Measurements from ENCODE around the gene GHRH. TPM values are rescaled to one million over a fixed set of nuclear protein-coding genes. Genes with fewer than 3 reads are reported as not detected.

GHRH gene
- total and polyA plus RNA-seq, 2 of the 4 experiments (the other 2 are of a cell fraction), result not detected

DNA sequence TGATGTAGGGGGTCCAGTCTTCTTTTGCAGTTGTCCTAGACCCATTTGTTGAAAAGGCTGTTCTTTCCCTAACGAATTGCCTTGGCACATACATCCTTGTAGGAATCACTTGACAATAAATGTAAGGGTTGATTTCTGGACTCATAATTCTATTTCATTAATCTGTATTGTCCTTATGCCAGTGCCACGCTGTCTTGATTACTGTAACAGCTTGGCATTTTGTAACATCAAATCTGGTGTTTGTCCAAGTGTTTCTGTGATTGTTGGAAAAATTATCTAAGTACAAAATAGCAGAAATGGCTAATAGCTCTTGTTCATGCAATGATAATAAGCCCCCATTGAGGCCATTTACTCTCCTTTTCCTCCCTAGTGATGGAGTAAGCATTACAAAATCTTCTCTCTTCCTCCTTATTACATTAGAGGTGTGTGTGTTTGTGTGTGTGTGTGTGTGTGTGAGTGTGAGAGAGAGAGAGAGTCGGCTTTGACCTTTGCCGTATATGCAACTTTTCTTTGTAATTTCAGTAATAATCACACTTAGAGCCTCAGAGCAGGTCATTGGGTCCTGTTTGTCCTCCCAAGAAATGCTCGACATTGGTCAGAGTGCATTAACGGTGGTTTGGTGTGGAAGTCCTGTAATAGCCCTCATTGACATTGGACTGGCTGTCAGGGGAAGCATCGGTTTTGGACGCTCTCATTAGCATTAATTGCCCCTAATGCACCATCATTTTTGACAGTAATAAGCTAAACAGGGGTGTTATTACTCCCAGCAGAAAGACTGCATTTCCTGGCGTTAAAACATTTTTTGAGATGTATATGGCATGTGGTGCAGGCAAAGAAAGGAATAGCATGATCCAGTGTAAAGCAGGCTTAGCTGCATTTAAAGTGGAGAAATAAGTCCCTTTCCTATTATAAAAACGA is 41.6 kb downstream of the GHRH start:
- no peaks in the 10 kb centered on the region for H3K9me3 ChIP-seq (ENCODE audit: control insufficient read depth, insufficient read depth, low read length)
- H2BK5ac ChIP-seq (ENCODE audit: low read depth, low read length, poor library complexity, severe bottlenecking), result no peak overlapping the region
- H3K23ac ChIP-seq (ENCODE audit: low read depth, low read length), result no peak overlapping the region
- H4K91ac ChIP-seq (ENCODE audit: insufficient read depth, low read depth, low read length), result no peak overlapping the region
- H3K4me1 ChIP-seq (ENCODE audit: control insufficient read depth, insufficient read depth, low read length), result peaks cover 4% of the 10 kb centered on the region; the same call in 1 of the 2 replicates
- dilution Hi-C loops (cut with HindIII; ENCODE audit: low sequenced_read_pairs, unreplicated experiment), result no loop called here
- BruUV-seq (replicated peaks), result no TSS peak
- H4K8ac ChIP-seq (ENCODE audit: low read depth in 2 of 2, low read length in 2 of 2), result no peak overlapping the region
- no peak overlapping the region for H2BK120ac ChIP-seq (ENCODE audit: low read depth, low read length)
- 33% methylated on average over 1 of the region's 10 CpGs; no CpG with 5 or more reads in 1 of the 2 experiments for WGBS, 2 experiments (ENCODE audit: extremely low coverage in 2 of 2, insufficient read length in 1 of 2)
- no peaks in the 10 kb centered on the region for H3K27me3 ChIP-seq (ENCODE audit: control insufficient read depth, insufficient read depth, low read length)
- no peak overlapping the region for H2BK20ac ChIP-seq (ENCODE audit: low read depth, low read length)
- no peak overlapping the region for H2AK5ac ChIP-seq (ENCODE audit: low read depth, low read length)
- H3K18ac ChIP-seq (ENCODE audit: low read depth, low read length), result no peak overlapping the region
- no peak overlapping the region for H2AK9ac ChIP-seq (replicated peaks; ENCODE audit: low read depth, low read length, poor library complexity)
- H3K56ac ChIP-seq (ENCODE audit: extremely low read depth, insufficient read depth, low read length), result no peak overlapping the region
- H3K9me1 ChIP-seq (ENCODE audit: insufficient read depth, low read length), result 0 out of 2 replicates have a peak, but pooled peaks cover 2% of the 10 kb centered on the region
- H3K36me3 ChIP-seq (ENCODE audit: control insufficient read depth, insufficient read depth, low read length), result peaks cover 21% of the 10 kb centered on the region
- no peak overlapping the region for H3K14ac ChIP-seq (replicated peaks; ENCODE audit: low read depth, low read length)
- no peak overlapping the region for H3K4ac ChIP-seq (ENCODE audit: low read depth, low read length)
- no peaks in the 10 kb centered on the region for H4K20me1 ChIP-seq (ENCODE audit: insufficient read depth, low read length)
- peaks cover 13 to 23% of the 10 kb centered on the region in 2 experiments for H3K79me1 ChIP-seq (ENCODE audit: low read depth in 1 of 2, low read length in 2 of 2)
- ChIA-PET CTCF (interaction anchor here (1.0 kb wide), 1 partner anchor 24 kb away, joined by 3 read pairs; no protein-coding TSS in a partner anchor), POLR2A (ENCODE audit: unreplicated experiment) (interaction anchor here (0.6 kb wide), 1 partner anchor 16 kb away, joined by 3 read pairs; no protein-coding TSS in a partner anchor)
- no peak overlapping the region for H3K4me2 ChIP-seq (ENCODE audit: low read depth, low read length)
- in situ Hi-C loops (cut with MboI; ENCODE audit: low sequenced_read_pairs), result no loop called here
- no peak overlapping the region for H3K4me3 ChIP-seq (ENCODE audit: insufficient read depth, low read depth, low read length)
- no peak overlapping the region for H3K27ac ChIP-seq (ENCODE audit: insufficient read depth, low read length)
- intact Hi-C loops (cut with micrococcal nuclease), result no loop called here
- H2BK15ac ChIP-seq (ENCODE audit: low read depth, low read length), result no peak overlapping the region
- ATAC-seq (ENCODE audit: low read depth) (no peak), DNase-seq (no peak)
- no peak overlapping the region for H2AFZ ChIP-seq (replicated peaks; ENCODE audit: low read length, poor library complexity)
- H3K9ac ChIP-seq (ENCODE audit: low read depth, low read length), result no peak overlapping the region
- no peak overlapping the region for H4K5ac ChIP-seq (ENCODE audit: low read depth, low read length)
- TF ChIP-seq CEBPB (IDR thresholded peaks at IDR 0.05; ENCODE audit: low read depth, low read length), result no peak
- no peak for TF ChIP-seq NFE2L2 (IDR thresholded peaks at IDR 0.05; ENCODE audit: low read depth, low read length)
- TF ChIP-seq SMC3 (IDR thresholded peaks at IDR 0.05; ENCODE audit: low read depth, low read length), result no peak
- TF ChIP-seq MAZ (IDR thresholded peaks at IDR 0.05; ENCODE audit: borderline replicate concordance, low read depth, low read length), result no peak
- no peak for TF ChIP-seq POLR2A (IDR thresholded peaks at IDR 0.05; ENCODE audit: low read depth, low read length)
- TF ChIP-seq ELK1 (IDR thresholded peaks at IDR 0.05; ENCODE audit: borderline replicate concordance, low read depth, low read length), result no peak
- no peak for TF ChIP-seq FOS (IDR thresholded peaks at IDR 0.05; ENCODE audit: low read depth, low read length)
- no peak for TF ChIP-seq BHLHE40 (IDR thresholded peaks at IDR 0.05; ENCODE audit: low read depth, low read length)
- no peak for TF ChIP-seq MAFK (IDR thresholded peaks at IDR 0.05; ENCODE audit: low read depth, low read length)
- no peak for TF ChIP-seq MXI1 (IDR thresholded peaks at IDR 0.05; ENCODE audit: borderline replicate concordance, low read depth, low read length)
- no peak for TF ChIP-seq USF2 (IDR thresholded peaks at IDR 0.05; ENCODE audit: low read depth, low read length)
- TF ChIP-seq CTCF (conservative IDR thresholded peaks at IDR 0.05; ENCODE audit: low read depth, low read length), result no peak
- TF ChIP-seq RAD21 (IDR thresholded peaks at IDR 0.05; ENCODE audit: low read length), result no peak
- TF ChIP-seq RFX5 (IDR thresholded peaks at IDR 0.05; ENCODE audit: low read depth, low read length), result no peak

All from IMR-90 (cell line).